NCI-H774 (cell line): ENCODE results near the gene DKKL1.

Source experiments
- DNase-seq: peaks from one replicate; lab custom pipeline; 2025; lab: John Stamatoyannopoulos, UW

Gene DKKL1

DNA sequence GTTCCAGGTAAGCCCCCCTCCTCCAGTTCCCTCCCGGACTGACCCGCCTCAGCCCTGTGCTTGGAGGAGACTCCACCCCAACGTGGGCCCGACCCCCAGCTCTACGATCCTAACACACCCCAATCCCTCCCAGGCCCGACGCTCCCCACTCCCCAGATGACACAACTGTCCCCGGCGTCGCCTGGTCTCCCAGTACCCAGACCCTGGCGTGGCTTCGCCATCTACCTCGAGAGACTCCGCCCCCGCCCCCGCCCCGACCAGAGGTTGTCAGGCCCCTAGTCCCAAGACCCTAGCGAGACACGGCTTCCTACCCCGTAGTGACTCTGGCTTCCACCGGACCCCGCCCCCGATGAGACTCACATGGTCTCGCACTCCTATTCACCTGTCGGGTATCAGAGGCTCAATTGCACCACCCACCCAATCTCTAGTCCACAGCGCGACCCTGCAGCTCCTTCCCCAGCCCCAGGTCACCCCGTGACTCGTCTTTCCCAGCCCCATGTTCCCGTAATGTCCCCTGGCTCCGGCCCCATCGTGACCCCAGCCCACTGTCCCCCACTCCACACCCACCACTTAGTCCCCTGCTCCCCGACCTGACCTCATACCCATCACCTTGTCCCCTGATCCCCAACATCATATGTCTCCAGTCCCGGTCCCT is 25.5 kb upstream of the DKKL1 start:
- DNase-seq, result no peak

DNA sequence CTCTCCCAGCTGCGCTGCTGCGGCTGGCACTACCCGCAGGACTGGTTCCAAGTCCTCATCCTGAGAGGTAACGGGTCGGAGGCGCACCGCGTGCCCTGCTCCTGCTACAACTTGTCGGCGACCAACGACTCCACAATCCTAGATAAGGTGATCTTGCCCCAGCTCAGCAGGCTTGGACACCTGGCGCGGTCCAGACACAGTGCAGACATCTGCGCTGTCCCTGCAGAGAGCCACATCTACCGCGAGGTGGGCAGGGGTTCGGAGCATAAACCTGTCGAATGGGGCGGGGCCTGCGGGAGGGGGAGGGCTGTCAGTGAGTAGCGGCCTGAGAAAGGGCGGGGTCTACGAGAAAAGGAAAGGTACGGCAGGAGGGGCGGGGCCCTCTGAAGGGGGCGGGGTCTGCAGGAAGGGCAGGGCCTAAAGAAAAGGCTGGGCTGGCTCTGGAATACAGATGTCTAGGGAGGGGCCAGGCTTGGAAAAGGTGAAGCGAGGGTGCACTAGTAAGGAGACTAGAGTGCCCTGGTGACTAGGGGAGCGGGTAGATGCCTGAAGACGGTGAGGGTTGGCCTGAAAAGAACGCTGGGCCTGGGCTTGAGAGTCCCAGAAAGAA is 24.9 kb upstream of the DKKL1 start:
- no peak for DNase-seq

DNA sequence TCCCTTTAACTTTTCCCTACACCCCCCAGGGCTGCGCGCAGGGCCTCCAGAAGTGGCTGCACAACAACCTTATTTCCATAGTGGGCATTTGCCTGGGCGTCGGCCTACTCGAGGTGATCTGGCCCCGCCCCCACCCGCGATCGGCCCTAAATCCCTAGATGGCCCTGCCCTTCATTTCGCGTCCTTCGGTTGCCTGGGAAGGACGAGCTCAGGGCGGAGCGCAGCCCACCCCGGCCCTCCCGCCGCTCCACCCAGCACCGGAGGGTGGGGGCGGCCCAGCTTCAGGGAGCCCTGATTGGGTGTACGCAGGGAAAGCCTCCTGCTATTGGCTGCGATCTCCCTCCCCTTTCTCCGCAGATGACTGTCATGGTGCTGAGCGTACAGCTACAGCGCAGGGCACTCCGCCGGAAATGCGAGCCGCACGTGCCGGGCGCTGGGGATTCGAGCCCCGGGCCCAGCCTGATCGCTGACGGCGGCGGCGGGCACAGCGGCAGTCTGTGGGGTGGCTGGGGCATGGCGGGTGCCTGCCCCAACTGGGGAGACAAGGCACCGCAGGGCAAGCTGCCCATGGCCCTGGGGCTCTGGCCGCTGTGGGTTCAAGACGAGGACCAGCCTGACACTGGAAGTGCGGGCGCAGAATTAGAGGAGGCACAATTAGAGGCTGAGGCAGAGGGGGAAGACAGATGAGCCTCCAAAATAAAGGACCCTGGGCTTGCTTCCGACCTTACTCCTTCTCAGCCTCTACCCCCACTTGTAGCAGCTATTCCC is 24.2 kb upstream of the DKKL1 start:
- no peak for DNase-seq

DNA sequence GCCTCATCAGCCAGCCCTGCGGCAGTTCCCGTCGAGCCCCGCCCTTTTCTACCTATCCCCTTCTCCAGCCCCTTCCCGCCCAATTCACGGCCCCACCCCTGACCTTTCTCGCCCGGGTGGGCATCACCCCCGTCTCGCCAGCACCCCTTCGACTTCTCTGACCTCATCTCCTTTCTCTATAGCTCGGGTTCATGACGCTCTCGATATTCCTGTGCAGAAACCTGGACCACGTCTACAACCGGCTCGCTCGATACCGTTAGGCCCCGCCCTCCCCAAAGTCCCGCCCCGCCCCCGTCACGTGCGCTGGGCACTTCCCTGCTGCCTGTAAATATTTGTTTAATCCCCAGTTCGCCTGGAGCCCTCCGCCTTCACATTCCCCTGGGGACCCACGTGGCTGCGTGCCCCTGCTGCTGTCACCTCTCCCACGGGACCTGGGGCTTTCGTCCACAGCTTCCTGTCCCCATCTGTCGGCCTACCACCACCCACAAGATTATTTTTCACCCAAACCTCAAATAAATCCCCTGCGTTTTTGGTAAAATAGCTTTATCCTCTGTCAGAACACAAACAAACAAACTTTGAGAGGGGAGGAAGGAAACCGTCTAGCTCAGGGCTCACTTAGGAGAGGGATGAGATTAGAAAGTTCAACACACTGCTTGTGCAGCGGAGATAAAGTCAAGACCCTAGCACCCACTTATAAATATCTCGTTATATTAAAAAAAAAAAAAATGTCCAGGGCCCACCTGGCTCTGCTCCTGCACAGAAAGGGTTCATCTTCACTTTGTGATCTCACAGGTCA is 23.4 kb upstream of the DKKL1 start:
- no peak for DNase-seq

DNA sequence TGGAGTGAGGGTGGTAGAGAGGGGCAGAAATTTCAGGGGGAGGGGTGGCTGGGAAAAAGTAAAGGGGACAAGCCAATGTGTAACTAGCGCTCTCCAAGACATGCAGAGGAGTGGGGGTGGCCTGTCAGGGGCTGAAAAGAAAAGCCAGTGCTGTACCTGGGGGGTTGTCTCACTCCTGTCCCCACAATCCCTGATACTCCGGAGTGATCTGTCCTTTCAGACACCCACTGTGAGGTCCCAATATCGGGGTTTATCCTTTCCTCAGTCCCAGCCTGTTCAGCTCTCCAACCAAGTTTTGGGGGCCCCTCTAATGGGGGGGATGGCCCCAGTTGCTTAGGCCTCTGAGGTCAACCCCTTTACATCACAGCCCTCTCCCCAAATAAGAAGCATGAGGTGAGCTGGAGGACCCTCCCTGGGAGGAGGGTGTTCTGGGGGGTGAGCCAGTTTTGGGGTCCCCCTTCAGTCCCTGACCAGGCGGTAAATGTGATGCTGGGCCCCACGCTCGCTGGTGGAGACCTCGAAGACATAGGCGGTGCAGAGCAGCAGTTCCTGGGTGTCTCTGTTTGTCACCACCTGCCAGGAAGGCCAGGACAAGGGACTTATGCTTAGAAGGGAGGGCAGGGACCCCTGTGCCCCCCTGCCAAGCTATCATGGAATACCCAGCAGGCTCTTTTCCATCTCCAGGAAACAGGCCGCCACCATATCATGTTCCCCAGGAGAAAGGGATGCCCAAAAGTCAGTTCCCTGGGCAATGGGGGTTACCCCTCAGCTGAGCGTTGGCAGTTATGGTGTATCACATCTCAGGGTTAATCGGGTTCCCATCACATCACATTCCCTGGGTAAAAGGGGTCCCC is 22.6 kb upstream of the DKKL1 start:
- DNase-seq, result no peak

DNA sequence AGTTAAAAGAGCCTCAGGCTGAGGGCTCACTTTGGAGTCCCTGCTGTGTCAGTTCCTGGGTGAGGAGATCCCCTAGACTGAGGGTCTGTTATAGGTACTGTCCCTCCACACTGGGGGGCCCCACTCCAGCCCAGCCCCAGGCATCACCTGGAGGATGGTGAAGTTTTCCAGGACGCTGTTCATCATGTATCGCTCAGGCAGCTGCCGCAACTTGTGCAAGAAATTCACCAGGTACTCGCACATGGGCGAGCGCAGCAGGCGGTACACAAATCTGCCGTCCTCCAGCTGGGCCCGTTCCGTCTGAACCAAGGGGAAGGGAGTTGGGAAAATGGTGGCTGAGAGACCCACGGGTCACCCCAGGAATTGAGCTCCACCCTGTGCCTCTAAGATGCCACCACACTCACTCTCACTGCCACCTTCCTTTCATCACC is 21.4 kb upstream of the DKKL1 start:
- DNase-seq, result no peak

GRCh38 chr19:49343123-49343522 is 20.6 kb upstream of the DKKL1 start:
- no peak for DNase-seq

GRCh38 chr19:49344505-49345423 is 18.9 kb upstream of the DKKL1 start:
- no peak for DNase-seq

DNA sequence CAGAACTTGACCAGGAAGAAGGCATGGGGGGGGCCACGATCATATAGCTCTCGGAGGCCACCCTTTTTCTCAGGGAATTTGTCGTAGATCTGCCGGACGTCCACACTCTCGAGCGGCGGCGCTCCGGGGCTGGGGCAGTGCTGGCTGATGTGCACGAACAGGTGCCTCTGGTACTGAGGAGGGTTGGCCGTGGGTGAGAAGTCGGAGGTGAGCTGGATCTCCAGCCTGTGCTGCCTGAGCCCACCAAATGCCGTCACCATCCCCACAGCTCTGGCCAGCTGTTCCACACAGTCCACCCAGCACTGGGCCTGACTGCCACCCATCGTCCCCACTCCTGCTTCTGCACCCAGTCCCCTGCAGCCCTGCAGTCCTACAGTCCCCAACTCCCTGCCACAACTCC is 16.5 kb upstream of the DKKL1 start:
- no peak for DNase-seq

GRCh38 chr19:49347835-49348234 is 15.8 kb upstream of the DKKL1 start:
- DNase-seq, result no peak

DNA sequence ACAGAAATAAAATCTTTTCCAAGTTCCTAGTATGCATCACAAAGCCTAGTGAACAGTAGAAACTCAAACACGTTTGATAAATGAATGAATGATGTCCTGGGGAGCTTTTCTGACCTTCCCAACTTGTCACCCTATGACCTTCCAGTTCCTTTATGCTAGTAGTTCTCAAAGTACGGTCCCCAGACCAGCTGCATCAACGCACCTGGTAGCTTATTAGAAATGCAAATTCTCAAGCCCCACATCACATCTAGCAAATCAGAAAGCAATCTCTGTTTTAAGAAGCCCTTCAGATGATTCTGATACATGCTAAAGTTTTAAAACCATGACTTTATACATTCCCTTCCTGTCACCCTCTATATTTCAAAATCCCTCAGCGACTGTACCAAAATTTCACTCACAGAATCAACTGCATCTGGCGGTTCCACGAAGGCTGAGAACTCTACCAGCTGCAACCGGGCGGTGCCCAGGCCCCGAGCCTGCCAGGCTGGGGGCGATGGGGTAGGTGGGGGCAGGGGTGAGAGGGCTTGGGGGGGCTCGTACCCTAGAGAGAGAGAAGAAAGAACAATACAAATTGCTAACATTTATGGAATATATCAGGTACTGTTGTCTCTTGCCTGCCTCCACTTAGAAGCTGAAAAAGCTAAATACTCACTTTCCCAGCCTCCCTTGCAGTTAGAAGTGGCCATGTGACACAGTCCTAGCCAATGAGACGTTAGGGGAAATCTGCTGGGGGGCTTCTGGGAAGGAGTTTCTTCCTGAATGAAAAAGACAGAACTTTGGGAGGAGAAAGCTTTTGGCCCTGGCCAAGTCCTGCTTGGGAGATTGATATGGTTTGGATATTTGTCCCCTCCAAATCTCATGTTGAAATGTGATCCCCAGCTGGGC is 15.1 kb upstream of the DKKL1 start:
- DNase-seq, result no peak

DNA sequence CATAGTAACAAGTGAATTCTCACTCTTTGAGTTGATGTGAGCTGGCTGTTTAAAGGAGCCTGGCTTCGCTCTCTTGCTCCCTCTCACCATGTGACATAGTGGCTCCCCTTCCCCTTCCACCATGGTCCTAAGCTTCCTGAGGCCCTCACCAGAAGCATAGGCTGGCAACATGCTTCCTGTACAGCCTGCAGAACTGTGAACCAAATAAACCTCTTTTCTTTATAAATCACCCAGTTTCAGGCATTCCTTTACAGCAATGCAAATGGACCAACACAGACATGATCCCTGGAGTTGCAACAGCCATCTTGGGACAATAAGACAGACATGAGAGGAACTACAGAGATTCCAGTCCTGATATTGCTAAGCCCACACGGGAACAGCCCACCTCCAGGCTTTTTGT is 14.1 kb upstream of the DKKL1 start:
- no peak for DNase-seq

DNA sequence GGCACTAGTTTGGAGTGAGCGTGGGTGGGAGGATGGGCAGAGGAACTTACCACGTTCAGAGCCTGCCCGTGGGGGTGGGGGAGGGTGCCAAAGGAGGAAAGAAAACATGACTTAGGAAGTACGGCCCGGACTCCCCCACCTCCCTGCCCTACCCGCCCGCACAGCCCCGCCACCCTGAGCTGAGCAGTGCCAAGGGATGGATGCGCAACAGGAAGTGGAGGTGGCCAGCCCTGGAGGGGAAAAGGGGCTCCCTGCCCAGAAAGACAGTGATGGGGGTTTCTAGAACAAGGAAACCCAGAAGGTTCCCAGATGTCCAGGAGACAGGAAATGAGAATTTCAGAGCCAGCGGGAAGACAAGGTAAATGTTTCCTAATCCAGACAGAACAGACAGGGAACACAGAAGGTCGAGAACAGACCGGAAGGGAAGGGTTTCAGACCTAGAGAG is 7.7 kb upstream of the DKKL1 start:
- no peak for DNase-seq

- DNase-seq, result no peak
Measured at GRCh38 chr19:49356382-49356781, 7.3 kb upstream of the DKKL1 start.

DNA sequence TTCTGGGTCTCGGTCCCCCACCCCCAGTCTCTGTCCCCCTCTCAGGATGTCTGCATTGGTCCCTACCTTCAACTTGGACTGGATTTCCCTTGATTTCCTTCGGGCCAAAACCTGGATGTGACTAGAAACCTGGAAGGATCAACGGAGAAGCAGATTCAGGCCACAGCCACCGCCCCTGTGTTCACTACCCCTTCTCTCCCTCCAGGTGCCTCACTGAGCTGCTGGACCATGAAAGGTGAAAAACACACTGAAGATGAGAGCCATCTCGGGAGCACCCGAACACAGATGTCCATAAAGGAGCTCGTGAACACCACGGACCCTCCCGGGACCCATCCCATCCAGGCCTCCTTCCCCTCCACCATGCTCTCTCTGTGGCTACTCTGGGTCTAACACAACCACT is 6.5 kb upstream of the DKKL1 start:
- DNase-seq, result no peak

GRCh38 chr19:49359851-49360820 is 3.5 kb upstream of the DKKL1 start:
- no peak for DNase-seq

DNA sequence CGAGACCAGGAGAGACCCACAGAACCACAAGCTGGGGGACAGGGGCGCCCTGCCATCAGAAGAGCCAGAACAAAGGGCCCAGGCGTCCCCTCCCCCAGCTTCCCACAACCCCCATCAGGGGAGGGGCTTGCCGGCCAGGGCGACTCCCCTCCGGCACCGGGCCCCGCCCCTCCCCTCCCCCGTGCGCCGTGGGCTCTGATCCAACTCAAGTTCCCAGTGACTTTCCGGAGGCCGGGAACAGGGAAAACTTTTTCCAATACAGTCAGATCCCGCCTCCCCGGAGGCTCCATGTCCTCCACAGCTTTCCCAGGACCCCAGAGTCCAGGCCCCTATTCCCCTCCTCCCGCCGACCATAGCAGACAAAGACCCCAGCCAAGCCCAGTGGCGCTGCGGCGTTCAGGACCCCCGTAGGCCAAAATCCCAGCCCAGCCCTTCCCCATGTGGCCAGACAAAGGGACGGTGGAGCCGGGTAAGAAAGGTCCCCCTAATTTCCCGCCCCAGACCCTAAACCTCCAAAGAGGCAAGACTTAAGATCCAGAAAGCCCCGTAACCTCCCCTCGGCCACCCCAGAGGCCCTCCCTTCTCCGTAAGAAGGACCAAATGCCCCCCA is 2.1 kb upstream of the DKKL1 start:
- no peak for DNase-seq
